Stimulated activated CD8-positive, alpha-beta memory T cell treated with anti-CD3 and anti-CD28 coated beads, Interleukin-12 subunit alpha, Interleukin-12 subunit beta, amount 100 ng/mL, for 4 hours (primary cell): Measurements from ENCODE around the gene EVI5L.
A peak's percentile ranks its signal among the peaks of the same experiment; 100 is the strongest.
"Not testable (repeated sequence)": the region's sequence is repeated elsewhere in the genome, so short reads cannot be mapped to it uniquely, and the experiment has no call there.

Source experiments
- DNase-seq: peaks from one replicate; pipeline ENCODE4 v3.0.0-alpha.2; 2020; ENCODE audit warnings: low read depth

EVI5L gene

GRCh38 chr19:7829561-7830271 lies at the start of gene EVI5L:
TSS of gene EVI5L (plus strand) at chr19:7830218. CDS start at chr19:7846543, 16,325 bp downstream.
- DNase-seq: peak; percentile 99

DNA sequence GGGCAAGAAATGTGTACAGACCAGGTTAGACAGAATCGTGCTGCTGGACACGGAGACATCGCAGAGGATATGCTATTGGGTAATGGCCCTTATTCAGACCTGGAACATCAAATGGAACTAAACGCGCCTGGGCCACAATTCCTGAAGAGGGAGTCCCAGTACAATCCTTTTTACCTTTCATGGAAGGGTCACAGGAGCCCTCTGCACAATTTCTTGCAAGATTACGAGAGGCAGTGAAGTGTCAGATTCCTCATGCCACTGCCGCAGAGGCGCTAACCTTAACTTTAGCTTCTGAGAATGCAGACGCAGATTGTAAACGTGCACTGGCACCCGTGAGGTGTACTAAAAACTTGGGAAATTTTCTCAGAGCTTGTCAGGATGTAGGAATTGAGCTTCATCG lies 48.9 kb upstream of the EVI5L start:
- DNase-seq: no peak

DNA sequence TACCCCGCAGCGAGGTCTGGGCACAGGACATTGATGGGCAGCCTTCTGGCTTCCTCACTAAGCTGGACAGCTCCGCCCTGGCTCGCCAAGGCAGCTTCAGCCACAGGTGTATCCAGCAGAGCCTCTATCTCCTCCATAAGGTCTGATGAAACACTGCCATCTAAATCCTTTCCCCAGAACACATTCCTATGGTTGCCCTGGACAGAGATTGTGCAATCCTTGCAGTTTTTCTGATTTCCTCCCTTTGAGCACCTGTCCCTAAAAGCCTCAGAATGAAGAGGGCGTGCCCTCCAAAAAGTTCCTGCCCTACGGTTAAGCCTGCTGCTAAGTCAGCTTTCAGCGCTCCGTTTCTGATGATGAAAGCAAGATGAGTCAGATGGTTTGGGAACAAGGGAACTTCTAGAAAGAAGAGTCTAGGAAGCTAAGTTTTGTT lies 46.0 kb upstream of the EVI5L start:
- DNase-seq: no peak

- no peak for DNase-seq
Measured at GRCh38 chr19:7784856-7785255, 45.2 kb upstream of the EVI5L start.

- DNase-seq: no peak
Measured at GRCh38 chr19:7787141-7787540, 42.9 kb upstream of the EVI5L start.

DNA sequence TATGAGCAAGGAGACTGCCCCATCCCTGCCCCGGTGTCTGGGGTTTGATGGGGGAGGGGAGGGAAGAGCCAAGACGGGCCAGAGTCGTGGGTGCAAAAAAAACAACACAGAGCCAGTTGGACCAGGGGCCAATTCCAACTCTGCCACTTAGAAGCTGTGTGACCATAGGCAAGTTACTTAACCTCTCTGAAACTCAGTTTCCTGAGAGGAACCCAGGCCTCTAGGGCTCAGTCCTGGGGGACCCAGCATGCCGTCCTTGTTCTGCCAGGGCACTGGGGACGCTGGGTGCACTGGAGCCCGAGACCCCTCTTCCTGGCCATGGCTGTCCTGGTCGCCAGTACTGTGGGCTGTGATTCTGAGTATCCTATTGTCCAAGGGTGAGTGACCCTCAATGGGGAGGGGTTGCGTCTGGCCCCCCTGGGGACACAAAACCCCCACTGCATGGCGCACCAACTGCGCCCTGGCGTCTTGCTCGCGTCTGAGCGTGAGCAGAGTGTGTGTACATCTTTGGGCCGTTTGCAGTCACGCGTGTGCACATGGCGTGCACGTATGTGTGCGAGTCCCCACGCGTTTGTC lies 42.3 kb upstream of the EVI5L start:
- DNase-seq: no peak

DNA sequence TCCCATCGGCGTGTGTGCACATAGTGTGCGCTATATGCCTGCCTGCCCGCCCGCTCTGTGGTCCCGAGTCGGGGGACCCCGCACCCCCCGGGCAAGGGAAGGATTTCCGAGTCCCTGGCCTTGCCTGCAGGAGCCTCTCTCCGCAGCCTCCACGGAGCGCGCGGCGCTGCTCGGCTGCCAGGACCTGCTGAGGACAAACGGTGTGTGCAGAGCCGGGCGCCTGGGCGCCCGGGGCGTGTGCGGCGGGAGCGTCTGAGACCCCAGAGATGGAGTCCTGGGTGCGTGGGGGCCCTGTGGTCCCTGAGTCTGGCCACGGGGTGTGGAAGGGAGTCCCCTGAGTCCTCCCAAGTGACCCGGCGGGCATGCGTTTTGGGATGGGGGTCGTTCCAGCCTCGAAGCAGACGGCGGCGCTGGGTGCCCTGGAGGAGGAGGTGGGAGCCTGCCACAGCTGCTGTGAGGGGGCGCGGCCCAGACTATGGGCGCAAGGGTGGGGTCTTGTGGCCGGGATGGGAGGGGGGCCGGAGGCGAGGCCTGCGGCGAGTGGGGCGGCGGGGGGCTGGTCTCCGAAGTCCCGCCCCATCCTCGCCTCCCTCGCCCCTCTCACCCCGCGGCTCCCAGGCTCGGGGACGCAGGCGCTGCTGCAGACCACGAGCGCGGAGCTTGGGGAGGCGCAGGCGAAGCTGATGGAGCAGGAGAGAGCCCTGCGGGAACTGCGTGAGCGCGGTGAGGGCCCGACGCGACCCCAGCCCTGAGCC lies 41.7 kb upstream of the EVI5L start:
- DNase-seq: no peak

DNA sequence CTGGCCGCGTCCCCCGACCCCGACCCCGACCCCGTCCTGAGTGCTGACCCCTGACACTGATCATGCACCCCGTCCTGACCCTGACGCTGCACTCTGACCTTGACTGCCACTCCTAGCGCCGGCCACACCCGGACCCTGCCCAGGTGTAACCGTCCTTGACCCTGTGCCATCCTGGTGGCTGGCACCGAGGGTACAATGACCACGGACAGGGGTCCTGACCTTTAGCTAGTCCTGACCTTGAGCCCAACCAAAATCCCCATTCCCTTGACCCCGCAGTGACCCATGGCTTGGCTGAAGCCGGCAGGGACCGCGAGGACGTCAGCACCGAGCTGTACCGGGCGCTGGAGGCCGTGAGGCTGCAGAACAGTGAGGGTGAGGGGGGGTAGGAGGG lies 41.1 kb upstream of the EVI5L start:
- DNase-seq: no peak

DNA sequence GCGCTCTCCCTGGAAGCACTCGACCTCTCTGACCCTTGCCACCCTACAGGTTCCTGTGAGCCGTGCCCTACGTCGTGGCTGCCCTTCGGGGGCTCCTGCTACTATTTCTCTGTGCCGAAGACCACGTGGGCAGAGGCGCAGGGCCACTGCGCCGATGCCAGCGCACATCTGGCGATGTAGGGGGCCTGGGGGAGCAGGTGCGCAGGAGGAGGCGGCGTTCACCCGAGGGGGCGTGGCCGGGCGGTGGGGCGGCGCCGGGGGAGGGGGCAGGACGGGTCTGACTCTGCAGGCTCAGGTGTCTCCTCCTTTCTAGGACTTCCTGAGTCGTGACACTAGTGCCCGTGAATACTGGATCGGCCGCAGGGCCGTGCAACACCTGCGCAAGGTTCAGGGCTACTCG lies 40.6 kb upstream of the EVI5L start:
- peak; percentile 15 for DNase-seq

- DNase-seq: no peak
Measured at GRCh38 chr19:7790416-7790815, 39.6 kb upstream of the EVI5L start.

DNA sequence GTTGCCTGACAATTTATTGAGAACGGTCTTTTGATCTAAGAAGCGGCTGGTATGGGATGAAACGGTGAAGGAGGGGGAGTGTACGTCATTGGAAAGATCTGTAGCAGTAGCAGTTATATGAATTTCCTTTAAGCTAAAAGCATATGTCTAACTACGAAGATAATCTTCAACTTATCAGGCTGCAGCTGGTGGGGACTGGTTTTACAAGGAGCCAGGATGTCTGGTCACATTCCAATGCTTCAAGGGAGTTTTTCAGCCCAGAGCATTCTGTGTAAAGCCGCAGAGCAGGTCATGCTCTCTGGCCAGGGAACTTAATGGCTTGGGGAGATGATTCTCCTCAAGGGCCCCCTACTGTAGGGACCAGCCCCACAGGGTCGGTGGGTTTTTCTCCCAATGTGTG lies 37.7 kb upstream of the EVI5L start:
- no peak for DNase-seq

- DNase-seq: not testable (repeated sequence)
Measured at GRCh38 chr19:7792701-7793100, 37.3 kb upstream of the EVI5L start.

- no peak for DNase-seq
Measured at GRCh38 chr19:7793493-7793892, 36.5 kb upstream of the EVI5L start.

DNA sequence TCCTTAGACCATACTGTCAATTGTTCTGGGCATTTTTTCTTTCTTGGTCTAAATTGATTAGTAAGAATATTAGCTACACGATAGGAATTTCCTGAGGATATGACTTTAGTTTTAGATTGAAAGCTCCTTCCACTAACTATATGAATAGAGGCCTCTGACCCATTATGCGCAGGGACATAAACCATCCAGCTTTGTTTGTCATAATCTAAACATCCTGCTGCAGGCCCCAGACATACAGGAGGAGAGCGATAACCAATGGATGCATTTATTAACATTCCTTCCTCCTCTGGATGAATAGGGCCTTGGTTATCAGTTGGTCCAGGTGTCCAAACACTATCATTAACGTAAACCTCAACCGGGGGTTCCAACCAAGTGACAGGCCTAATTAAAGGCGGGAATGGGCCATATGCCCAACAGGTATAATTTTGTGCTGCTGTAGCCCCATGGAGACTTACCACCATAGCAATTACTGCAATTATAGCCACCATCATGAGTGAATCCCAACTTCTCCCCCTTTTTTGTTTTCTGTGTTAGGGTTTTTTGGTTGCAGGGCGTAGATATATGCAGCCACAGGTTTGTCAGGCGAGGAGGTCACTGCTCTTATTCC lies 34.4 kb upstream of the EVI5L start:
- DNase-seq: no peak

GRCh38 chr19:7799640-7800355 lies 30.2 kb upstream of the EVI5L start:
- DNase-seq: peak; percentile 18

GRCh38 chr19:7801020-7801570 lies 28.9 kb upstream of the EVI5L start:
- no peak for DNase-seq

DNA sequence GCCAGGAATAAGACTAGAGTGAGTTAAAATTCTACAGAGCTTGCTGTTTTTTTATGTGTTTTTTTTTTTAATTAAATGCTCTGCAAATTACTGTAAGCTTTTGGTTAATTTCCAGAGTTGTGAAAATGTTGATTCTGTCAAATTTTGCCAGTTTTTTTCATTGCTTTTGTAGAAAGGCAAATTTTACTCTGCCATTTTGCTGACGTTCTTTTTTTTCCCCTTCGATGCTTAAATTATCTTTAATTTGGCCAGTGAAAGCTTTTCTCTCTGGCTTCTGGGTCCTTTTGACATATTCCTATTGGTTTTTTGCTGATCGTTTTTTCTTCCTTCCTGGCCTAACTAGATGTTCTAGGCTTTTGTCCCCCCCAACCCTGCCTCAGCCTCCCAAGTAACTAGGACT lies 23.8 kb upstream of the EVI5L start:
- DNase-seq: no peak

DNA sequence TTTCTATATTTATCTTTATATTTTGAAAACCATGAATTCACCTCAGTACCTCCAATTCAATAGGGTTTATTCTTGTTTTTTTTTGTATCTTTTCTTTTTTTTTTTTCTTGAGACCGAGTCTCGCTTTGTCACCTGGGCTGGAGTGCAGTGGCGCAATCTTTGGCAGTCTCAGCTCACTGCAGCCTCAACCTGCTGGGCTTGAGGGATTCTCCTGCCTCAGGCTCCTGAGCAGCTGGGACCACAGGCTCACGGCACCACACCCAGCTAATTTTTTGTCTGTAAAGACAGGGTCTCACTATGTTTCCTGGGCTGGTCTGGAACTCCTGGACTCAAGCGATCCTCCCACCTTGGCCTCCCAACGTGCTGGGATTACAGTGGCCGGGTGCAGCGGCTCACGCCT lies 23.1 kb upstream of the EVI5L start:
- DNase-seq: no peak

DNA sequence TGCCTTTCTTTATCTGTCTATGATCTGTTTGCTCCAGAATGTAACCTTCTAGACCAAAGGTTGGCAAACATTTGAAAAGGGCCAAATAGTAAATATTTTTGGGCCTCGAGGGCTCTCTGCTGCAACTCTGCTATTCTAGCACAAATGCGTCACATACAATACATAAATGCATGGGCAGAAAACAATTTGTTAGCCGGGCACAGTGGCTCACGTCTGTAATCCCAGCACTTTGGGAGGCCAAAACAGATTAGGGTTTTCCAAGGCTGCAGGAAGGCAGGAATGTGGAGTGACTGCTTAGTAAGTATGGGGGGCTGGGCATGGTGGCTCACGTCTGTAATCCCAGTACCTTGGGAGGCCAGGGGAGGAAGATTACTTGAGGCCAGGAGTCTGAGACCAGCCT lies 21.9 kb upstream of the EVI5L start:
- DNase-seq: no peak

GRCh38 chr19:7811989-7812388 lies 18.0 kb upstream of the EVI5L start:
- no peak for DNase-seq

GRCh38 chr19:7815325-7815724 lies 14.7 kb upstream of the EVI5L start:
- DNase-seq: no peak

DNA sequence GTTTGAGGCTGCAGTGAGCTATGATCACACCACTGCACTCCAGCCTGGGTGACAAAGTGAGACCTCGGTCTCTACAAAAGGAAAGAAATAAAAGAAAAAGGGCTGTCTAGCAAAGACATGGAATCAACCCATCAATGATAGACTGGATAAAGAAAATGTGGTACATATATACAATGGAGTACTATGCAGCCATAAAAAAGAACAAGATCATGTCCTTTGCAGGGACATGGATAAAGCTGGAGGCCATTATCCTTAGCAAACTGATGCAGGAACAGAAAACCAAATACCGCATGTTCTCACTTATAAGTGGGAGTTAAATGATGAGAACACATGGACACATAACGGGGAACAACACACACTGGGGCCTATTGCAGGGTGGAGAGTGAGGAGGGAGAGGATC lies 14.0 kb upstream of the EVI5L start:
- DNase-seq: not testable (repeated sequence)
